Gastrocnemius medialis (tissue), 4 donors: Measurements from ENCODE around the gene PLXND1. TPM values are rescaled to one million over a fixed set of nuclear protein-coding genes. Genes with fewer than 3 reads are reported as not detected.
A peak's percentile ranks its signal among the peaks of the same experiment; 100 is the strongest.
"Not testable (repeated sequence)": the region's sequence is repeated elsewhere in the genome, so short reads cannot be mapped to it uniquely, and the experiment has no call there.

ENCODE experiments used
- ATAC-seq, 2 donors: fragments of 150-250 bp; one replicate each; pipeline ENCODE4 v1.9.1; 2016
- DNase-seq, 2 donors: peaks; one replicate each; pipeline ENCODE4 v3.0.0-alpha.2; 2019
- H3K27ac ChIP-seq, 4 donors: fragments of 200-600 bp; sonication (generic); 1 replicate in 1 of 4; 2 replicates in 3 of 4; pipeline ENCODE4 v1.5.1; 2016 to 2018; ENCODE audit warnings: mild to moderate bottlenecking in 2 of 4, moderate library complexity in 1 of 4
- H3K27me3 ChIP-seq, 3 donors: fragments of 200-600 bp; sonication (generic) in 2 of 3; 1 replicate in 1 of 3; 2 replicates in 2 of 3; pipeline versions ENCODE4 v1.5.1 to v1.6.0; 2016 to 2019; ENCODE audit warnings: mild to moderate bottlenecking in 1 of 3, moderate library complexity in 1 of 3
- H3K36me3 ChIP-seq, 2 donors: fragments of 200-600 bp; sonication (generic) in 1 of 2; one replicate each; pipeline ENCODE4 v1.5.1; 2017 to 2018
- H3K4me1 ChIP-seq, 2 donors: fragments of 200-600 bp; sonication (generic) in 1 of 2; one replicate each; pipeline ENCODE4 v1.5.1; 2016 to 2017; ENCODE audit warnings: mild to moderate bottlenecking in 2 of 2
- H3K4me3 ChIP-seq, 4 donors: fragments of 200-600 bp; sonication (generic) in 3 of 4; 1 replicate in 1 of 4; 2 replicates in 3 of 4; pipeline ENCODE4 v1.5.1; 2016 to 2019; ENCODE audit warnings: mild to moderate bottlenecking in 2 of 4
- H3K9me3 ChIP-seq, 3 donors: fragments of 200-600 bp; sonication (generic) in 2 of 3; 1 replicate in 1 of 3; 2 replicates in 2 of 3; pipeline ENCODE4 v1.5.1; 2016 to 2019
- POLR2A ChIP-seq, 2 donors: fragments of 450-650 bp; IDR thresholded peaks; one replicate each; pipeline ENCODE4 v1.6.1; 2017; ENCODE audit warnings: antibody characterized with exemption in 2 of 2, mild to moderate bottlenecking in 2 of 2, moderate library complexity in 2 of 2
- in situ Hi-C, 4 donors: fragments of 200-750 bp; cut with MboI; loops; one replicate each; pipeline versions ENCODE4 v1.15.0 to v1.8.0; 2017; ENCODE audit warnings: low sequenced_read_pairs in 4 of 4
- intact Hi-C: fragments of 100-400 bp; cut with DNase I; formaldehyde crosslinking; loops from one replicate; pipeline ENCODE4 v1.15.1; 2023; ENCODE audit warnings: low total_unique reads
- total RNA-seq, 4 donors: library from RNA; depleted of rRNA; stranded (reverse); fragments of >200 nt; gene quantifications; one replicate each; pipeline versions ENCODE4 v1.1.0 to v1.2.3, GENCODE V29; 2016
- TF ChIP-seq, protein P1 (sequence below), 5 experiments: fragments of 450-650 bp in 3 of 5; fragments of 200-600 bp in 2 of 5; sonication (generic) in 2 of 5; IDR thresholded peaks in 4 of 5; conservative IDR thresholded peaks in 1 of 5; 1 replicate in 4 of 5; 2 replicates in 1 of 5; pipeline ENCODE4 v1.5.1; 2016 to 2019; ENCODE audit warnings: antibody characterized with exemption in 5 of 5, mild to moderate bottlenecking in 3 of 5, moderate library complexity in 3 of 5

Gene PLXND1
- total RNA-seq, 4 donors from 2014 or later, result 15.7 to 70.9 (median 19.9) TPM

DNA sequence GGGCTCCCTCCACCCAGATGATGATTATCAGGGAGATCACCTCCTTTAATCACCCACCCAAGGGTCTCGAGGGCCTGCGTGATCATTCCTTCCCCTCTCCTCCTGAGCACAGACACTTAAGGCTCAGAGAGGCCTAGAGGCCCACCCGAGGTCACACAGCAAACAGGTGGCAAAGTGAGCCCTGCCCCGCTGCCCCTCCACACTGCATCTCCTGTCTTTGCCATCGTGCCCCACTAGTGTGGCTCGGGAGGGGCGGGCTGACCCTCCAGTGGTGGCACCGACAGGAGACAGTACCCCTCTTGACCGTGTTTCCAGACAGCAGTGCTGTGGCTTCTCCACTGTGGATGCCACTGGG, 4.9 kb upstream of the PLXND1 start:
- intact Hi-C loops (no loop called here), in situ Hi-C loops (loop anchor here in 1 of 4 donors (10.0 kb wide), 1 partner anchor 117 kb away; no protein-coding TSS in a partner anchor)
- H3K27me3 ChIP-seq, result no peaks in the 10 kb centered on the region
- ATAC-seq (no peak), DNase-seq (no peak)
- H3K27ac ChIP-seq, result peak overlapping the region; percentile 9 to 53 (median 48)
- no peaks in the 10 kb centered on the region for H3K36me3 ChIP-seq
- H3K4me3 ChIP-seq, result no peak overlapping the region
- H3K9me3 ChIP-seq, result no peaks in the 10 kb centered on the region
- H3K4me1 ChIP-seq, result peaks cover 5 to 38% of the 10 kb centered on the region in 2 donors
- TF ChIP-seq, protein P1, sequence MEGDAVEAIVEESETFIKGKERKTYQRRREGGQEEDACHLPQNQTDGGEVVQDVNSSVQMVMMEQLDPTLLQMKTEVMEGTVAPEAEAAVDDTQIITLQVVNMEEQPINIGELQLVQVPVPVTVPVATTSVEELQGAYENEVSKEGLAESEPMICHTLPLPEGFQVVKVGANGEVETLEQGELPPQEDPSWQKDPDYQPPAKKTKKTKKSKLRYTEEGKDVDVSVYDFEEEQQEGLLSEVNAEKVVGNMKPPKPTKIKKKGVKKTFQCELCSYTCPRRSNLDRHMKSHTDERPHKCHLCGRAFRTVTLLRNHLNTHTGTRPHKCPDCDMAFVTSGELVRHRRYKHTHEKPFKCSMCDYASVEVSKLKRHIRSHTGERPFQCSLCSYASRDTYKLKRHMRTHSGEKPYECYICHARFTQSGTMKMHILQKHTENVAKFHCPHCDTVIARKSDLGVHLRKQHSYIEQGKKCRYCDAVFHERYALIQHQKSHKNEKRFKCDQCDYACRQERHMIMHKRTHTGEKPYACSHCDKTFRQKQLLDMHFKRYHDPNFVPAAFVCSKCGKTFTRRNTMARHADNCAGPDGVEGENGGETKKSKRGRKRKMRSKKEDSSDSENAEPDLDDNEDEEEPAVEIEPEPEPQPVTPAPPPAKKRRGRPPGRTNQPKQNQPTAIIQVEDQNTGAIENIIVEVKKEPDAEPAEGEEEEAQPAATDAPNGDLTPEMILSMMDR (IDR thresholded peaks at IDR 0.05 in 4 of 5, conservative IDR thresholded peaks at IDR 0.05 in 1 of 5), result no peak
- TF ChIP-seq POLR2A (IDR thresholded peaks at IDR 0.05), result no peak

GRCh38 chr3:129610794-129611445, 4.4 kb upstream of the PLXND1 start:
- intact Hi-C loops, H3K9me3 ChIP-seq, H3K4me3 ChIP-seq, H3K36me3 ChIP-seq, H3K27me3 ChIP-seq, DNase-seq, ATAC-seq: not testable (repeated sequence)
- in situ Hi-C loops, result loop anchor here in 1 of 4 donors (10.0 kb wide), 1 partner anchor 116 kb away; no protein-coding TSS in a partner anchor
- peak overlapping the region in 1 of 4 donors; percentile 47 for H3K27ac ChIP-seq
- peaks cover 8 to 38% of the 10 kb centered on the region in 2 donors for H3K4me1 ChIP-seq

DNA sequence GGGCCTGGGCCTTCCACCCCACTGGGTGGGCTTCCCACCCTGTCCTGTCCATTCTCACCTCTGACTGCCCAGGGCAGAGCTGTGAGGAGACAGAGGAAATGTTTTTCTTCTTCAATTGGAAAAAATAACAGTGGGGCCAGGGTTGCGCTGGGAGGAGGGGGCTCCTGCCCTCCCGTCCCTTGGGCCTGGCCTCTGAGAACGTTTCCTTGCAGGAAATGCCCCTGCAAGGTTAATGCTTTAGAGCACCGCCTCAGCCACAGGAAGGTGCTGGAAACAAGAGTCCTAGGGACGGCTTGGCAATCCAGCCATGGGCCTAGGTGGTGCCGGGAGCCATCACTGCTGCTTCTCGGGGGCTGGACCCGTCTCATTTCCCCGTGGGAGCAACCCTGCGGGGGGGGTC, 3.8 kb upstream of the PLXND1 start:
- H3K4me1 ChIP-seq, result peaks cover 11 to 38% of the 10 kb centered on the region in 2 donors
- intact Hi-C loops, result no loop called here
- H3K4me3 ChIP-seq, result no peak overlapping the region
- no peaks in the 10 kb centered on the region for H3K36me3 ChIP-seq
- H3K27ac ChIP-seq, result peak overlapping the region in 3 of 4 donors; percentile 43 to 46 (median 44)
- no peak for ATAC-seq
- H3K27me3 ChIP-seq, result peaks cover 0 to 8% (median 6%) of the 10 kb centered on the region in 3 donors
- in situ Hi-C loops, result loop anchor here in 1 of 4 donors (10.0 kb wide), 1 partner anchor 115 kb away; no protein-coding TSS in a partner anchor
- DNase-seq, result no peak
- H3K9me3 ChIP-seq, result no peaks in the 10 kb centered on the region
- TF ChIP-seq, protein P1 (IDR thresholded peaks at IDR 0.05 in 4 of 5, conservative IDR thresholded peaks at IDR 0.05 in 1 of 5), result no peak
- TF ChIP-seq POLR2A (IDR thresholded peaks at IDR 0.05), result no peak

GRCh38 chr3:129609591-129610182, 3.2 kb upstream of the PLXND1 start:
- no peaks in the 10 kb centered on the region for H3K9me3 ChIP-seq
- DNase-seq (no peak), ATAC-seq (no peak)
- peaks cover 0 to 10% (median 6%) of the 10 kb centered on the region in 3 donors for H3K27me3 ChIP-seq
- no peak overlapping the region for H3K4me3 ChIP-seq
- in situ Hi-C loops (loop anchor here in 1 of 4 donors (10.0 kb wide), 1 partner anchor 115 kb away; no protein-coding TSS in a partner anchor), intact Hi-C loops (loop anchor here (5.0 kb wide), 1 partner anchor 117 kb away; no protein-coding TSS in a partner anchor)
- H3K4me1 ChIP-seq, result peaks cover 11 to 38% of the 10 kb centered on the region in 2 donors
- peak overlapping the region in 3 of 4 donors; percentile 43 to 93 (median 46) for H3K27ac ChIP-seq
- no peaks in the 10 kb centered on the region for H3K36me3 ChIP-seq
- no peak for TF ChIP-seq POLR2A (IDR thresholded peaks at IDR 0.05)
- TF ChIP-seq, protein P1 (IDR thresholded peaks at IDR 0.05 in 4 of 5, conservative IDR thresholded peaks at IDR 0.05 in 1 of 5), result no peak

- intact Hi-C loops, result loop anchor here (5.0 kb wide), 1 partner anchor 117 kb away; no protein-coding TSS in a partner anchor
- in situ Hi-C loops, result no loop called here
Measured at GRCh38 chr3:129608936-129609590, 2.6 kb upstream of the PLXND1 start.

More at GRCh38 chr3:129608936-129609590, 2.6 kb upstream of the PLXND1 start:
- DNase-seq (no peak), ATAC-seq (no peak)
- no peaks in the 10 kb centered on the region for H3K9me3 ChIP-seq
- TF ChIP-seq, protein P1 (IDR thresholded peaks at IDR 0.05 in 4 of 5, conservative IDR thresholded peaks at IDR 0.05 in 1 of 5), result no peak
- TF ChIP-seq POLR2A (IDR thresholded peaks at IDR 0.05), result no peak
- no peak overlapping the region for H3K4me3 ChIP-seq
- no peaks in the 10 kb centered on the region for H3K36me3 ChIP-seq
- peaks cover 11 to 38% of the 10 kb centered on the region in 2 donors for H3K4me1 ChIP-seq
- H3K27me3 ChIP-seq, result peaks cover 0 to 15% (median 6%) of the 10 kb centered on the region in 3 donors
- peak overlapping the region; percentile 82 to 93 (median 86) for H3K27ac ChIP-seq
